OCI-LY7 (cell line): ENCODE measurements around the gene DRC7.

Experiments
- EZH2phosphoT487 ChIP-seq: fragments of 200-600 bp; sonication (generic); IDR thresholded peaks from 2 replicates; pipeline ENCODE4 v1.6.1; 2018; ENCODE audit warnings: low read depth, borderline replicate concordance, mild to moderate bottlenecking, mixed run types, antibody characterized with exemption, low read length, moderate library complexity, mixed read lengths
- TF ChIP-seq, protein P1 (sequence below): fragments of 200-600 bp; sonication (generic); conservative IDR thresholded peaks from 2 replicates; pipeline ENCODE4 v1.5.1; 2014; ENCODE audit warnings: mild to moderate bottlenecking, antibody characterized with exemption, low read length, moderate library complexity, mixed read lengths

DNA sequence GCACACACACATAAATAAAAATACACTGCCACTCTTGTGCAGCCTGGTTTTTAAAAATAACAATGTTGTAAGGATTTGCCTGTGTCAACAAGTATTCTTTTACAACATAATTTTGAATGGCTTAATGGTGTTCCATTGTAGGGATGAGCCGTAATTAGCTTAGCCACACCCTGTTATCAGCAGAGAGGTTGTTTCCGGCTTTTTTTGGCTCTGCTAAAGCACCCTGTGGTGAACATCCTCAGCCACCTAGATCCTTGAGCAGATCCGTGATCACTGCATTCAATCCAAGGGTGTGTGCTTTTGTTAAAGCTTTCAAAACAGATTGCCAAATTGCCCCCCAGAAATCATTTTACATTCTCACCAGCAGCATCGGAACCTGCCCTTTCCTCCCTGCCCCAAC lies 47.9 kb downstream of the DRC7 start:
- TF ChIP-seq, protein P1, sequence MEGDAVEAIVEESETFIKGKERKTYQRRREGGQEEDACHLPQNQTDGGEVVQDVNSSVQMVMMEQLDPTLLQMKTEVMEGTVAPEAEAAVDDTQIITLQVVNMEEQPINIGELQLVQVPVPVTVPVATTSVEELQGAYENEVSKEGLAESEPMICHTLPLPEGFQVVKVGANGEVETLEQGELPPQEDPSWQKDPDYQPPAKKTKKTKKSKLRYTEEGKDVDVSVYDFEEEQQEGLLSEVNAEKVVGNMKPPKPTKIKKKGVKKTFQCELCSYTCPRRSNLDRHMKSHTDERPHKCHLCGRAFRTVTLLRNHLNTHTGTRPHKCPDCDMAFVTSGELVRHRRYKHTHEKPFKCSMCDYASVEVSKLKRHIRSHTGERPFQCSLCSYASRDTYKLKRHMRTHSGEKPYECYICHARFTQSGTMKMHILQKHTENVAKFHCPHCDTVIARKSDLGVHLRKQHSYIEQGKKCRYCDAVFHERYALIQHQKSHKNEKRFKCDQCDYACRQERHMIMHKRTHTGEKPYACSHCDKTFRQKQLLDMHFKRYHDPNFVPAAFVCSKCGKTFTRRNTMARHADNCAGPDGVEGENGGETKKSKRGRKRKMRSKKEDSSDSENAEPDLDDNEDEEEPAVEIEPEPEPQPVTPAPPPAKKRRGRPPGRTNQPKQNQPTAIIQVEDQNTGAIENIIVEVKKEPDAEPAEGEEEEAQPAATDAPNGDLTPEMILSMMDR: no peak
- no peak for TF ChIP-seq EZH2phosphoT487
